WTC11 (cell line): Measurements from ENCODE around the gene DDC.

ENCODE experiments used
- CREM ChIP-seq: sonication (generic); formaldehyde crosslinking; IDR thresholded peaks from 2 replicates; pipeline ENCODE4 v1.8.1; 2022; ENCODE audit warnings: mild to moderate bottlenecking, missing genetic modification reagents, moderate library complexity
- ELF4 ChIP-seq: sonication (generic); formaldehyde crosslinking; IDR thresholded peaks from 2 replicates; pipeline ENCODE4 v1.8.1; 2022; ENCODE audit warnings: low read depth, mild to moderate bottlenecking, moderate library complexity, missing genetic modification reagents
- NR2C2 ChIP-seq: sonication (generic); formaldehyde crosslinking; IDR thresholded peaks from 2 replicates; pipeline ENCODE4 v1.8.0; 2022; ENCODE audit warnings: mild to moderate bottlenecking, missing genetic modification reagents
- TEAD4 ChIP-seq: sonication (generic); formaldehyde crosslinking; IDR thresholded peaks from 2 replicates; pipeline ENCODE4 v1.8.0; 2022; ENCODE audit warnings: mild to moderate bottlenecking, missing genetic modification reagents
- ZBTB21 ChIP-seq: sonication (generic); formaldehyde crosslinking; IDR thresholded peaks from 2 replicates; pipeline ENCODE4 v1.8.1; 2023; ENCODE audit warnings: mild to moderate bottlenecking, missing genetic modification reagents, borderline replicate concordance
- TF ChIP-seq, protein P1 (sequence below): fragments of 200-600 bp; IDR thresholded peaks from 2 replicates; pipeline ENCODE4 v1.8.0; 2022; ENCODE audit warnings: antibody characterized with exemption
- TF ChIP-seq, protein P2 (sequence below): sonication (generic); formaldehyde crosslinking; IDR thresholded peaks from 2 replicates; pipeline ENCODE4 v1.8.1; 2023; ENCODE audit warnings: mild to moderate bottlenecking, missing genetic modification reagents, borderline replicate concordance
- TF ChIP-seq, protein P3 (sequence below): sonication (generic); formaldehyde crosslinking; IDR thresholded peaks from 2 replicates; pipeline ENCODE4 v1.8.1; 2023; ENCODE audit warnings: mild to moderate bottlenecking, missing genetic modification reagents, moderate library complexity
- TF ChIP-seq, protein P4 (sequence below): sonication (generic); formaldehyde crosslinking; IDR thresholded peaks from 2 replicates; pipeline ENCODE4 v1.8.0; 2022; ENCODE audit warnings: mild to moderate bottlenecking, missing genetic modification reagents

DNA sequence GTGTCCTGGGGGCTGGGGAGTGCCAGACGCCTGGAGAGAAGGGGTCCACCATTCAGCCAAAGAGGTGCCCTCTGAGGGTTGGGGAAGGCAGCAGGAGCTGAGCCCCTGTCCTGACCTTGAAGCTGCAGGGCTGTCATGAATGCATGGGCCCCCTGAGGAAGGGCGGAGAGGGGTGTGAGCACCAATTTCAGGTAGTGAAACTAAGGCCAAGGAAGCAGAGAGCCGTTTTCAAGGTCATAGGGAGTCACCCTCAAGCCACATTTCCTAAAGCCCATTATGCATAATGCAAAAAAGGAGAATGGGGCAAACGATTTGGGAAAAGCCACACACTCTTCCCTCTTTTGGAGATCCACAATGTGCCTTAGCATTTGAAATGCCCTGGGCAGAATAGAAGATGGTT, 152.2 kb downstream of the DDC start:
- TF ChIP-seq, protein P1, sequence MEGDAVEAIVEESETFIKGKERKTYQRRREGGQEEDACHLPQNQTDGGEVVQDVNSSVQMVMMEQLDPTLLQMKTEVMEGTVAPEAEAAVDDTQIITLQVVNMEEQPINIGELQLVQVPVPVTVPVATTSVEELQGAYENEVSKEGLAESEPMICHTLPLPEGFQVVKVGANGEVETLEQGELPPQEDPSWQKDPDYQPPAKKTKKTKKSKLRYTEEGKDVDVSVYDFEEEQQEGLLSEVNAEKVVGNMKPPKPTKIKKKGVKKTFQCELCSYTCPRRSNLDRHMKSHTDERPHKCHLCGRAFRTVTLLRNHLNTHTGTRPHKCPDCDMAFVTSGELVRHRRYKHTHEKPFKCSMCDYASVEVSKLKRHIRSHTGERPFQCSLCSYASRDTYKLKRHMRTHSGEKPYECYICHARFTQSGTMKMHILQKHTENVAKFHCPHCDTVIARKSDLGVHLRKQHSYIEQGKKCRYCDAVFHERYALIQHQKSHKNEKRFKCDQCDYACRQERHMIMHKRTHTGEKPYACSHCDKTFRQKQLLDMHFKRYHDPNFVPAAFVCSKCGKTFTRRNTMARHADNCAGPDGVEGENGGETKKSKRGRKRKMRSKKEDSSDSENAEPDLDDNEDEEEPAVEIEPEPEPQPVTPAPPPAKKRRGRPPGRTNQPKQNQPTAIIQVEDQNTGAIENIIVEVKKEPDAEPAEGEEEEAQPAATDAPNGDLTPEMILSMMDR: no peak
- no peak for TF ChIP-seq CREM (CRISPR knock-in tag)
- TF ChIP-seq ZBTB21 (CRISPR knock-in tag): no peak
- no peak for TF ChIP-seq TEAD4
- TF ChIP-seq ELF4 (CRISPR knock-in tag): no peak
- TF ChIP-seq, protein P2, sequence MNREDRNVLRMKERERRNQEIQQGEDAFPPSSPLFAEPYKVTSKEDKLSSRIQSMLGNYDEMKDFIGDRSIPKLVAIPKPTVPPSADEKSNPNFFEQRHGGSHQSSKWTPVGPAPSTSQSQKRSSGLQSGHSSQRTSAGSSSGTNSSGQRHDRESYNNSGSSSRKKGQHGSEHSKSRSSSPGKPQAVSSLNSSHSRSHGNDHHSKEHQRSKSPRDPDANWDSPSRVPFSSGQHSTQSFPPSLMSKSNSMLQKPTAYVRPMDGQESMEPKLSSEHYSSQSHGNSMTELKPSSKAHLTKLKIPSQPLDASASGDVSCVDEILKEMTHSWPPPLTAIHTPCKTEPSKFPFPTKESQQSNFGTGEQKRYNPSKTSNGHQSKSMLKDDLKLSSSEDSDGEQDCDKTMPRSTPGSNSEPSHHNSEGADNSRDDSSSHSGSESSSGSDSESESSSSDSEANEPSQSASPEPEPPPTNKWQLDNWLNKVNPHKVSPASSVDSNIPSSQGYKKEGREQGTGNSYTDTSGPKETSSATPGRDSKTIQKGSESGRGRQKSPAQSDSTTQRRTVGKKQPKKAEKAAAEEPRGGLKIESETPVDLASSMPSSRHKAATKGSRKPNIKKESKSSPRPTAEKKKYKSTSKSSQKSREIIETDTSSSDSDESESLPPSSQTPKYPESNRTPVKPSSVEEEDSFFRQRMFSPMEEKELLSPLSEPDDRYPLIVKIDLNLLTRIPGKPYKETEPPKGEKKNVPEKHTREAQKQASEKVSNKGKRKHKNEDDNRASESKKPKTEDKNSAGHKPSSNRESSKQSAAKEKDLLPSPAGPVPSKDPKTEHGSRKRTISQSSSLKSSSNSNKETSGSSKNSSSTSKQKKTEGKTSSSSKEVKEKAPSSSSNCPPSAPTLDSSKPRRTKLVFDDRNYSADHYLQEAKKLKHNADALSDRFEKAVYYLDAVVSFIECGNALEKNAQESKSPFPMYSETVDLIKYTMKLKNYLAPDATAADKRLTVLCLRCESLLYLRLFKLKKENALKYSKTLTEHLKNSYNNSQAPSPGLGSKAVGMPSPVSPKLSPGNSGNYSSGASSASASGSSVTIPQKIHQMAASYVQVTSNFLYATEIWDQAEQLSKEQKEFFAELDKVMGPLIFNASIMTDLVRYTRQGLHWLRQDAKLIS (CRISPR knock-in tag): no peak
- no peak for TF ChIP-seq NR2C2 (CRISPR knock-in tag)
- TF ChIP-seq, protein P3, sequence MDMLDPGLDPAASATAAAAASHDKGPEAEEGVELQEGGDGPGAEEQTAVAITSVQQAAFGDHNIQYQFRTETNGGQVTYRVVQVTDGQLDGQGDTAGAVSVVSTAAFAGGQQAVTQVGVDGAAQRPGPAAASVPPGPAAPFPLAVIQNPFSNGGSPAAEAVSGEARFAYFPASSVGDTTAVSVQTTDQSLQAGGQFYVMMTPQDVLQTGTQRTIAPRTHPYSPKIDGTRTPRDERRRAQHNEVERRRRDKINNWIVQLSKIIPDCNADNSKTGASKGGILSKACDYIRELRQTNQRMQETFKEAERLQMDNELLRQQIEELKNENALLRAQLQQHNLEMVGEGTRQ (CRISPR knock-in tag): no peak
- TF ChIP-seq, protein P4, sequence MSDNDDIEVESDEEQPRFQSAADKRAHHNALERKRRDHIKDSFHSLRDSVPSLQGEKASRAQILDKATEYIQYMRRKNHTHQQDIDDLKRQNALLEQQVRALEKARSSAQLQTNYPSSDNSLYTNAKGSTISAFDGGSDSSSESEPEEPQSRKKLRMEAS (CRISPR knock-in tag): no peak
